Nephron (organoid): ENCODE measurements around the gene JAZF1.

Source experiments
- H3K27ac Mint-ChIP-seq, 3 experiments: 2 replicates each; pipeline ENCODE4 v1.8.0; 2020; ENCODE audit warnings: mixed read lengths in 3 of 3, mild to moderate bottlenecking in 2 of 3, moderate library complexity in 1 of 3
- H3K27me3 Mint-ChIP-seq: 2 replicates; pipeline ENCODE4 v1.8.0; 2021; ENCODE audit warnings: low read depth, mild to moderate bottlenecking, moderate library complexity, mixed read lengths
- H3K36me3 Mint-ChIP-seq: 2 replicates; pipeline ENCODE4 v1.8.0; 2020; ENCODE audit warnings: low read depth, mixed read lengths
- H3K4me1 Mint-ChIP-seq: 2 replicates; pipeline ENCODE4 v1.8.0; 2020; ENCODE audit warnings: mixed read lengths
- H3K4me3 Mint-ChIP-seq, 3 experiments: 2 replicates each; pipeline ENCODE4 v1.8.0; 2020; ENCODE audit warnings: mild to moderate bottlenecking in 3 of 3, mixed read lengths in 3 of 3, moderate library complexity in 2 of 3
- H3K9me3 Mint-ChIP-seq: 2 replicates; pipeline ENCODE4 v1.8.0; 2020; ENCODE audit warnings: mixed read lengths
- CTCF ChIP-seq, 3 experiments: fragments of 200-600 bp; sonication (generic); IDR thresholded peaks; one replicate each; pipeline ENCODE4 v1.5.0; 2021; ENCODE audit warnings: antibody characterized with exemption in 3 of 3; ENCODE audit not compliant: unreplicated experiment in 3 of 3

Gene JAZF1

DNA sequence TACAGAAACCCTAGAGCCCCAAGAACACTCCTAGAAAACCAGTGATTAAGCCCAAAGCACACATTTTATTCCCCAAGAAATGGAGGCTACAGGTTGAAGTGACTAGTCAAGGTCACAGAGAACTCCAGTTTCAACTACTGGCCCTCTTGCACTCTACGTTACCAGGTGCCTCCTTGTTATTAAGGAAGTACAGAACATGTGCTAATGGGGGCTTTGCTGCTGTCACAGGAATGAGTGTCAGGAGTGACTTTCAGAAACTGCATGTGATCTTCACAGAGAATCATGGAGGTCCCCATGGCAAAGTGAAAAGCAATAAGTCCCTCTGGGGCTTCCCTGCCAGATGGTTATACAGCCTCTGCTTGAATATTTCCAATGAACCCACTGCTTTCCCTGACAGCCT, 19.3 kb downstream of the JAZF1 start:
- TF ChIP-seq CTCF (IDR thresholded peaks at IDR 0.05; ENCODE audit: unreplicated experiment in 3 of 3) = no peak
- Mint-ChIP-seq H3K4me3 (no peak overlapping the region), H3K4me1 (peaks cover 15% of the 10 kb centered on the region), H3K27ac (no peak overlapping the region), H3K9me3 (no peaks in the 10 kb centered on the region), H3K27me3 (peaks cover 3% of the 10 kb centered on the region), H3K36me3 (no peaks in the 10 kb centered on the region)

DNA sequence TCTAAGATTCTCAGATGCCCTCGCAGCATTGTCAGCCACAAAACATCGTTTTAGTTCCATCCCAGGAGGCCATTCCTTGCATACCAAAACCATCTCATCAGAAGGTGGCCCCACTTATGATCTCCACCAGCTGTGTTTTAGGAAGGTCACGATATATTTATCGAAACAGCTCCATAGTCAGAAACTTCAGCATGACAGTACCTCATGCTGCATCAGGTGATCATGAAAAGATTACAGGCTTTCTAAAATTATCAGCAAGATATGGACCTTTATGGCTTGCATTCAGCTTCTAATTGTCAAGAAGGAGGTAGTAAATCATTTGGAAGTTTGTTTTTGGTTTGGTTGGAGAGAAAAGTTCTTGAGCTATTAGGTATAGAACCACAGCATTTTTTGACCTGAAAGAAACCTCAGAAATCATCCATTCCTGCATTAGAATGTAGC, 20.0 kb downstream of the JAZF1 start:
- H3K27me3 Mint-ChIP-seq = peaks cover 3% of the 10 kb centered on the region
- H3K36me3 Mint-ChIP-seq = no peaks in the 10 kb centered on the region
- peaks cover 13% of the 10 kb centered on the region for H3K4me1 Mint-ChIP-seq
- no peak overlapping the region for H3K4me3 Mint-ChIP-seq
- H3K9me3 Mint-ChIP-seq = no peaks in the 10 kb centered on the region
- no peak for TF ChIP-seq CTCF (IDR thresholded peaks at IDR 0.05; ENCODE audit: unreplicated experiment in 3 of 3)
- H3K27ac Mint-ChIP-seq = no peak overlapping the region

DNA sequence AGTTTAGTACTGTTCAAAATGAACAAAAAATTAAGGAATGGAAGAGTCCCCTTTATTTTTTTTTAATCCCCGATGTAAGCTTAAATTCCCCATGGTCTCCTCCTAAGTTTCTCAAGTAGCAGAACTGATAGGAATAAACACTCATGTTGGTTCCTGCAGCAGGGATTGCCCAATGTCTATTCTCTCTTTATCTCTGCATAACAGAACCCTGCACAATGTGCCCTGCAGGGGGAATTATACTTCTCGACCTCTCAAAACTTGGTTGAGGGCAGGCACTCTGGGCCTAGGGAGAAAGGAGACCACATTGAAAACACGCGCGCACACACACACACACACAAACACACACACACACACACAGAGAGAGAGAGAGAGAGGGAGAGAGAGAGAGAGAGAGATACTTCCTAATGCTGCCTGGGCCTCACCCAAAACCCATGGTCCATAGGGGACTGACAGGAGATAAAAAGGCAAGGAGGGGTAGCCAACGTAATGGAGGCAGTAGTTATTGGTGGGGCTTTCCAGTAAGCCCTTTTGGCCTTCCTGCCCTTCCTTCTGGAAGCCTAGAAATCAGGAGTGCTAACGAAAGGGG, 22.7 kb downstream of the JAZF1 start:
- H3K4me3 Mint-ChIP-seq = no peak overlapping the region
- no peak for TF ChIP-seq CTCF (IDR thresholded peaks at IDR 0.05; ENCODE audit: unreplicated experiment in 3 of 3)
- H3K27me3 Mint-ChIP-seq = peaks cover 3% of the 10 kb centered on the region
- no peaks in the 10 kb centered on the region for H3K9me3 Mint-ChIP-seq
- peaks cover 17% of the 10 kb centered on the region for H3K4me1 Mint-ChIP-seq
- no peak overlapping the region for H3K27ac Mint-ChIP-seq
- no peaks in the 10 kb centered on the region for H3K36me3 Mint-ChIP-seq

DNA sequence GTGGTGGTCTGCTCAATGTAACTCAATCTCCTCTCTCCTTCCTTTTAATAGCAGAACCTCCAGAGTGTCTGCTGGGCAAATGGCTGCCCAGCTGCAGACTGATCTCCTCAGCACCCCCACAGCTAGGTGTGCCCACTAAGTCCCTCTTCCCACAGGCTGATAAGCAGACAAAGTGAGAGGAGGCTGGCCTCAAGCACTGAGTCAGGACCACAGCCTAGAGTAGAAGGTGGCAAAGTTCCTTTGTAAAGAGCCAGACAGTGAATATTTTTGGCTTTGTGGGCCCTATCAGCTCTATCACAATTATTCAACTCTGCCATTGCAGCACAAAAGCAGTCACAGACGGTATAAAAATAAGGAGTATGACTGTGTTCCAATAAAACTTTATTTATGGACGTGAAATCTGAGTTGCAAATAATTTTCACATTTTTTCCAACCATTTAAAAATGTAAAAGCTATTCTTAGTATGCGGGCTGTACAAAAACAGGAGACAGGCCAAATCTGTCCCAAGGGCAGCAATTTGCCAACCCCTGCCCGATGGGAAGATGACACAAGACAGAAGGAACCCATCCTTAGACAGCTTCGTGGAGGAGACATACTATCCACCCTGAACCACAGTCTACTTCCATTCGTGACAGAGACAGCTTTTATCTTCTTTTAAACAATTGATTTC, 23.4 kb downstream of the JAZF1 start:
- Mint-ChIP-seq H3K9me3 (no peaks in the 10 kb centered on the region), H3K36me3 (no peaks in the 10 kb centered on the region), H3K4me3 (no peak overlapping the region), H3K27ac (no peak overlapping the region), H3K27me3 (peaks cover 3% of the 10 kb centered on the region), H3K4me1 (peaks cover 17% of the 10 kb centered on the region)
- no peak for TF ChIP-seq CTCF (IDR thresholded peaks at IDR 0.05; ENCODE audit: unreplicated experiment in 3 of 3)

GRCh38 chr7:28156401-28156800, 24.2 kb downstream of the JAZF1 start:
- no peak for TF ChIP-seq CTCF (IDR thresholded peaks at IDR 0.05; ENCODE audit: unreplicated experiment in 3 of 3)
- H3K27ac Mint-ChIP-seq = no peak overlapping the region
- no peaks in the 10 kb centered on the region for H3K9me3 Mint-ChIP-seq
- H3K4me3 Mint-ChIP-seq = no peak overlapping the region
- H3K36me3 Mint-ChIP-seq = no peaks in the 10 kb centered on the region
- peaks cover 3% of the 10 kb centered on the region for H3K27me3 Mint-ChIP-seq
- H3K4me1 Mint-ChIP-seq = peaks cover 17% of the 10 kb centered on the region

GRCh38 chr7:28155964-28156363, 24.6 kb downstream of the JAZF1 start:
- peaks cover 17% of the 10 kb centered on the region for H3K4me1 Mint-ChIP-seq
- no peak overlapping the region for H3K27ac Mint-ChIP-seq
- no peaks in the 10 kb centered on the region for H3K36me3 Mint-ChIP-seq

More at GRCh38 chr7:28155964-28156363, 24.6 kb downstream of the JAZF1 start:
- no peaks in the 10 kb centered on the region for H3K9me3 Mint-ChIP-seq
- no peak for TF ChIP-seq CTCF (IDR thresholded peaks at IDR 0.05; ENCODE audit: unreplicated experiment in 3 of 3)
- H3K27me3 Mint-ChIP-seq = peaks cover 3% of the 10 kb centered on the region
- no peak overlapping the region for H3K4me3 Mint-ChIP-seq
